ENCODE measurements around the gene BCO2.
"Not testable (repeated sequence)": the region's sequence is repeated elsewhere in the genome, so short reads cannot be mapped to it uniquely, and the experiment has no call there.

BCO2 gene

DNA sequence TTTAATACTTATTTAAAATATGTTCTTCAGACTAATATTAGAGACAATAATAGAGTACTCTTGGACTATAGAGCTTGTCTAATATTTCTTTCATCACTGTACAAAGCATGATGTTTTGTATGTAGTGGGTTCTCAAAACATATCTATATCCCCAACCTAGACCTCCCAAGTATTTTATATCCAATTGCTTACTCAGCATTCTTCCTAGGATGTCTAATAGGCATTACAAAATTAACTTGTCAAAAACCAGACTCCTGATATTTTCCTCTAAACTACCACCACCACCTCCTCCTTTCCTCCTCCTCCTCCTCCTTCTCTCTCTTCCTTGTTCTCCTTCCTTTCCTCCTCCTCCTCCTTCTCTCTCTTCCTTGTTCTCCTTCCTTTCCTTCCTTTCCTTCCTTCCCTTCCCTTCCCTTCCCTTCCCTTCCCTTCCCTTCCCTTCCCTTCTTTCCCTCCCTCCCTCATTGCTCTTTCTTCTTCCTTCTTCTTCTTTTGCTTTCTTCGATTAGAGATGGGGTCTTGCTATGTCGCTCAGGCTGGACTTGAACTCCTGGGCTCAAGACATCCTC, 21.3 kb downstream of the BCO2 start:
- in situ Hi-C loops (cut with HindIII; ENCODE audit: low pct_ligation_motif_present, low sequenced_read_pairs) = no loop called here
- Histone ChIP-seq H3K4me3 (ENCODE audit: low read depth, low read length) (no peak overlapping the region), H3K36me3 (replicated peaks) (no peaks in the 10 kb centered on the region), H3K27ac (no peak overlapping the region), H3K27me3 (replicated peaks) (no peaks in the 10 kb centered on the region)
- TF ChIP-seq, protein P1, sequence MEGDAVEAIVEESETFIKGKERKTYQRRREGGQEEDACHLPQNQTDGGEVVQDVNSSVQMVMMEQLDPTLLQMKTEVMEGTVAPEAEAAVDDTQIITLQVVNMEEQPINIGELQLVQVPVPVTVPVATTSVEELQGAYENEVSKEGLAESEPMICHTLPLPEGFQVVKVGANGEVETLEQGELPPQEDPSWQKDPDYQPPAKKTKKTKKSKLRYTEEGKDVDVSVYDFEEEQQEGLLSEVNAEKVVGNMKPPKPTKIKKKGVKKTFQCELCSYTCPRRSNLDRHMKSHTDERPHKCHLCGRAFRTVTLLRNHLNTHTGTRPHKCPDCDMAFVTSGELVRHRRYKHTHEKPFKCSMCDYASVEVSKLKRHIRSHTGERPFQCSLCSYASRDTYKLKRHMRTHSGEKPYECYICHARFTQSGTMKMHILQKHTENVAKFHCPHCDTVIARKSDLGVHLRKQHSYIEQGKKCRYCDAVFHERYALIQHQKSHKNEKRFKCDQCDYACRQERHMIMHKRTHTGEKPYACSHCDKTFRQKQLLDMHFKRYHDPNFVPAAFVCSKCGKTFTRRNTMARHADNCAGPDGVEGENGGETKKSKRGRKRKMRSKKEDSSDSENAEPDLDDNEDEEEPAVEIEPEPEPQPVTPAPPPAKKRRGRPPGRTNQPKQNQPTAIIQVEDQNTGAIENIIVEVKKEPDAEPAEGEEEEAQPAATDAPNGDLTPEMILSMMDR (IDR thresholded peaks at IDR 0.05; ENCODE audit: low read depth, low read length, missing control alignments) = no peak
- DNase-seq = no peak

DNA sequence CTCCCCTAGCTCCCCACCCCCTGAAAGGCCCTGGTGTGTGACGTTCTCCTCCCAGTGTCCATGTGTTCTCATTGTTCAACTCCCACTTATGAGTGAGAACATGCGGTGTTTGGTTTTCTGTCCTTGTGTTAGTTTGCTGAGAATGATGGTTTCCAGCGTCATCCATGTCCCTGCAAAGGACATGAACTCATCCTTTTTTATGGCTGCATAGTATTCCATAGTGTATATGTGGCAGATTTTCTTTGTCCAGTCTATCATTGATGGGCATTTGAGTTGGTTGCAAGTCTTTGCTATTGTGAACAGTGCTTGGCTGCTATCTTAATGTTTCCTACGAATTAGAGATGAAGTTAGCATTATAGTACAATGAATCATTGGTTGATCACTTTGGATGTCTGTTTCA, 23.8 kb downstream of the BCO2 start:
- H3K36me3 ChIP-seq (replicated peaks); H3K27me3 ChIP-seq (replicated peaks); H3K4me3 ChIP-seq (ENCODE audit: low read depth, low read length); H3K27ac ChIP-seq; DNase-seq; in situ Hi-C loops (cut with HindIII; ENCODE audit: low pct_ligation_motif_present, low sequenced_read_pairs): not testable (repeated sequence)

DNA sequence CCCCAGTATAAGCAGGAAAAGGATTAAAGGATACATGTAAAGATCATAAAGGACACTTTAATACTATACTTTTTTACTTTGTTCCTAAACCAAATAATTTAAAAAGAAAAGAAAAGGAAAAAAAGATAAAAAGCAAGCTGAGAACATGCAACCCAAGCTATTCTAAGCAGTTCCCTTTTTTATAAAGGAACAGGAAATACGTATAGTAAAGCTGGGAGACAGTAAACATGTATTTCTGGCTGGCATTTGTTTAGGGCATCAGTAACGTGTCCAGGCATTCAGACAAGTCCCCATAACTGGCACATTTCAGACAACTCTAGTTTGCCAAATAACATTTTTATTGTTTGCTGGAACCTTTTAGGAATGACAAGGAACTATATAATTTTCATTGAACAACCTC, 24.9 kb downstream of the BCO2 start:
- Histone ChIP-seq H3K4me3 (ENCODE audit: low read depth, low read length) (no peak overlapping the region), H3K36me3 (replicated peaks) (no peaks in the 10 kb centered on the region), H3K27ac (no peak overlapping the region), H3K27me3 (replicated peaks) (no peaks in the 10 kb centered on the region)
- TF ChIP-seq, protein P1 (IDR thresholded peaks at IDR 0.05; ENCODE audit: low read depth, low read length, missing control alignments) = no peak
- in situ Hi-C loops (cut with HindIII; ENCODE audit: low pct_ligation_motif_present, low sequenced_read_pairs) = no loop called here
- no peak for DNase-seq

DNA sequence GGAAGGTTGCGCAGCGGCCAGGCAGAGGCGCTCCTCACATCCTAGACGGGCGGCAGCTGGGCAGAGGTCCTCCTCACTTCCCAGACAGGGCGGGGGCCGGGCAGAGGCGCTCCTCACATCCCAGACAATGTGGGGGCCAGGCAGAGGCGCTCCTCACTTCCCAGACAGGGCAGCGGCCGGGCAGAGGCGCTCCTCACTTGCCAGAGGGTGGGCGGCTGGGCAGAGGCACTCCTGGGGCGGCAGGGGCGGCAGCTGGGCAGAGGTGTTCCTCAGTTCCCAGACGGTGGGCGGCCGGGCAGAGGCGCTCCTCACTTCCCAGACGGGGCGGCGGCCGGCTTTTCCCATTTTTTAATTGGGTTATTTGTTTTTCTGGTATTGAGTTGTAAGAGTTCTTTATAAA, 30.8 kb downstream of the BCO2 start:
- no peak for DNase-seq
- Histone ChIP-seq H3K27me3 (replicated peaks) (no peaks in the 10 kb centered on the region), H3K27ac (no peak overlapping the region), H3K36me3 (replicated peaks) (no peaks in the 10 kb centered on the region), H3K4me3 (ENCODE audit: low read depth, low read length) (no peak overlapping the region)
- TF ChIP-seq, protein P1 (IDR thresholded peaks at IDR 0.05; ENCODE audit: low read depth, low read length, missing control alignments) = no peak
- in situ Hi-C loops (cut with HindIII; ENCODE audit: low pct_ligation_motif_present, low sequenced_read_pairs) = no loop called here

DNA sequence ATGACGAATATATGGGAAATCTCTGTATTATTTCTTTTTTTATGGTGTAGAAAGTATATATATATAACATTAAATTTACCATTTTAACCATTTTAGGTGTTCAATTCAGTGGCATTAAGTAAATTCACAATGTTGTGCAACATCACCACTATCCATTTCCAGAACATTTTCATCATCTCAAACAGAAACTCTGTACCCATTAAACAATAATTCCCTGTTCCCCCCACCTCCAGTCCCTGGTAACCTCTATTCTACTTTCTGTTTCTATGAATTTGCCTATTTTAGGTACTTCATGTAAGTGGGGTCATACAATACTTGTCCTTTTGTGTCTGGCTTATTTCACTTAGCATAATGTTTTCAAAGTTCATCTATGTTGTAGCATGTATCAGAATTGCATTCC, 35.6 kb downstream of the BCO2 start:
- in situ Hi-C loops (cut with HindIII; ENCODE audit: low pct_ligation_motif_present, low sequenced_read_pairs) = no loop called here
- no peak for DNase-seq
- Histone ChIP-seq H3K4me3 (ENCODE audit: low read depth, low read length) (no peak overlapping the region), H3K27me3 (replicated peaks) (no peaks in the 10 kb centered on the region), H3K27ac (no peak overlapping the region), H3K36me3 (replicated peaks) (no peaks in the 10 kb centered on the region)
- TF ChIP-seq, protein P1 (IDR thresholded peaks at IDR 0.05; ENCODE audit: low read depth, low read length, missing control alignments) = no peak

DNA sequence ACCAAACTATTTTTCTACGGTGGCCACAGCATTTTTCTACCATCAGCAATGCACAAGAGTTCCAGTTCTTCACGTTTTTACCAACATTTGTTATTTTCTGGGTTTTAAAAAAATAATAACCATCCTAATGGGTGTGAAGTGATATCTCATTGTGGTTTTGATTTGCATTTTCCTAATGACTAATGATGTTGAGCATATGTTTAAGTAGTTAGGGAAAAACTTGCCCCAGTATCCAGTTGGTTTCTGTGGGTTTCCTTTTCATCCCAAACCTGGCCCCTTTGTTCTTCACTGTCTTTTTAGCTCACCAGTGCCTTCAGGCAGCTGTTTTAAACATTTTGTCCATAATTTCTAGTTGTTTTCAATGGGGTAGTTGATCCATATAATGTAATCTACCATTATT, 36.2 kb downstream of the BCO2 start:
- DNase-seq = no peak
- no peaks in the 10 kb centered on the region for H3K27me3 ChIP-seq (replicated peaks)
- in situ Hi-C loops (cut with HindIII; ENCODE audit: low pct_ligation_motif_present, low sequenced_read_pairs) = no loop called here

More for the DNA sequence above, 36.2 kb downstream of the BCO2 start:
- Histone ChIP-seq H3K36me3 (replicated peaks) (no peaks in the 10 kb centered on the region), H3K27ac (no peak overlapping the region), H3K4me3 (ENCODE audit: low read depth, low read length) (no peak overlapping the region)
- TF ChIP-seq, protein P1 (IDR thresholded peaks at IDR 0.05; ENCODE audit: low read depth, low read length, missing control alignments) = no peak
